Vagina (tissue), 2 donors: ENCODE results near the gene AGBL1. TPM values are rescaled to one million over a fixed set of nuclear protein-coding genes. Genes with fewer than 3 reads are reported as not detected.
"Not testable (repeated sequence)": the region's sequence is repeated elsewhere in the genome, so short reads cannot be mapped to it uniquely, and the experiment has no call there.

Experiments used
- DNase-seq, 2 donors: peaks; one replicate each; pipeline ENCODE4 v3.0.0-alpha.2; 2017; ENCODE audit errors: extremely low spot score in 2 of 2
- H3K27ac ChIP-seq: fragments of 200-600 bp; sonication (generic); one replicate; pipeline ENCODE4 v1.5.1; 2019
- H3K27me3 ChIP-seq: fragments of 200-600 bp; sonication (generic); one replicate; pipeline ENCODE4 v1.5.1; 2019
- H3K36me3 ChIP-seq, 2 donors: fragments of 200-600 bp; sonication (generic); one replicate each; pipeline ENCODE4 v1.5.1; 2017 to 2019
- H3K4me1 ChIP-seq: fragments of 200-600 bp; sonication (generic); one replicate; pipeline ENCODE4 v1.5.1; 2019
- H3K4me3 ChIP-seq, 2 donors: fragments of 200-600 bp; sonication (generic); 1 replicate in 1 of 2; 2 replicates in 1 of 2; pipeline ENCODE4 v1.5.1; 2016 to 2019
- H3K9me3 ChIP-seq: fragments of 200-600 bp; sonication (generic); one replicate; pipeline ENCODE4 v1.5.1; 2019
- POLR2A ChIP-seq, 2 donors: fragments of 450-650 bp; IDR thresholded peaks; one replicate each; pipeline ENCODE4 v1.6.1; 2017; ENCODE audit warnings: antibody characterized with exemption in 2 of 2, mild to moderate bottlenecking in 2 of 2, moderate library complexity in 2 of 2
- POLR2AphosphoS5 ChIP-seq, 2 donors: sonication (generic); formaldehyde crosslinking; IDR thresholded peaks; one replicate each; pipeline ENCODE4 v1.9.0; 2017; ENCODE audit warnings: antibody characterized with exemption in 2 of 2, mild to moderate bottlenecking in 2 of 2, low read depth in 1 of 2; ENCODE audit not compliant: insufficient read depth in 1 of 2
- intact Hi-C: fragments of 100-400 bp; cut with DNase I; formaldehyde crosslinking; loops from one replicate; pipeline ENCODE4 v1.15.1; 2023
- total RNA-seq: library from RNA; depleted of rRNA; stranded (reverse); fragments of >200 nt; gene quantifications from one replicate; pipeline ENCODE4 v1.2.3, GENCODE V29; 2016
- TF ChIP-seq, protein P1 (sequence below), 3 experiments: fragments of 450-650 bp in 2 of 3; fragments of 200-600 bp in 1 of 3; sonication (generic) in 1 of 3; IDR thresholded peaks; one replicate each; pipeline ENCODE4 v1.5.1; 2017 to 2019; ENCODE audit warnings: antibody characterized with exemption in 3 of 3, mild to moderate bottlenecking in 2 of 3, moderate library complexity in 2 of 3

Gene AGBL1
- total RNA-seq, 1 donor from 2014 or later: not detected

- H3K36me3 ChIP-seq: no peaks in the 10 kb centered on the region
- intact Hi-C loops: no loop called here
- H3K9me3 ChIP-seq: no peaks in the 10 kb centered on the region
- no peak for DNase-seq
- no peak overlapping the region for H3K4me3 ChIP-seq
- TF ChIP-seq POLR2A (IDR thresholded peaks at IDR 0.05): no peak
- TF ChIP-seq, protein P1, sequence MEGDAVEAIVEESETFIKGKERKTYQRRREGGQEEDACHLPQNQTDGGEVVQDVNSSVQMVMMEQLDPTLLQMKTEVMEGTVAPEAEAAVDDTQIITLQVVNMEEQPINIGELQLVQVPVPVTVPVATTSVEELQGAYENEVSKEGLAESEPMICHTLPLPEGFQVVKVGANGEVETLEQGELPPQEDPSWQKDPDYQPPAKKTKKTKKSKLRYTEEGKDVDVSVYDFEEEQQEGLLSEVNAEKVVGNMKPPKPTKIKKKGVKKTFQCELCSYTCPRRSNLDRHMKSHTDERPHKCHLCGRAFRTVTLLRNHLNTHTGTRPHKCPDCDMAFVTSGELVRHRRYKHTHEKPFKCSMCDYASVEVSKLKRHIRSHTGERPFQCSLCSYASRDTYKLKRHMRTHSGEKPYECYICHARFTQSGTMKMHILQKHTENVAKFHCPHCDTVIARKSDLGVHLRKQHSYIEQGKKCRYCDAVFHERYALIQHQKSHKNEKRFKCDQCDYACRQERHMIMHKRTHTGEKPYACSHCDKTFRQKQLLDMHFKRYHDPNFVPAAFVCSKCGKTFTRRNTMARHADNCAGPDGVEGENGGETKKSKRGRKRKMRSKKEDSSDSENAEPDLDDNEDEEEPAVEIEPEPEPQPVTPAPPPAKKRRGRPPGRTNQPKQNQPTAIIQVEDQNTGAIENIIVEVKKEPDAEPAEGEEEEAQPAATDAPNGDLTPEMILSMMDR (IDR thresholded peaks at IDR 0.05): no peak
- TF ChIP-seq POLR2AphosphoS5 (IDR thresholded peaks at IDR 0.05; ENCODE audit: insufficient read depth in 1 of 2, low read depth in 1 of 2): no peak
- H3K27me3 ChIP-seq: no peaks in the 10 kb centered on the region
- no peak overlapping the region for H3K27ac ChIP-seq
- no peaks in the 10 kb centered on the region for H3K4me1 ChIP-seq
Observed at GRCh38 chr15:86522721-86523120, 443.1 kb downstream of the AGBL1 start.

- no peaks in the 10 kb centered on the region for H3K9me3 ChIP-seq
- intact Hi-C loops: no loop called here
- DNase-seq: no peak
- H3K4me1 ChIP-seq: no peaks in the 10 kb centered on the region
- no peaks in the 10 kb centered on the region for H3K27me3 ChIP-seq
- H3K27ac ChIP-seq: no peak overlapping the region
- no peak overlapping the region for H3K4me3 ChIP-seq
- TF ChIP-seq POLR2A (IDR thresholded peaks at IDR 0.05): no peak
- TF ChIP-seq, protein P1 (IDR thresholded peaks at IDR 0.05): no peak
- H3K36me3 ChIP-seq: no peaks in the 10 kb centered on the region
Observed at GRCh38 chr15:86526938-86527690, 447.4 kb downstream of the AGBL1 start.

DNA sequence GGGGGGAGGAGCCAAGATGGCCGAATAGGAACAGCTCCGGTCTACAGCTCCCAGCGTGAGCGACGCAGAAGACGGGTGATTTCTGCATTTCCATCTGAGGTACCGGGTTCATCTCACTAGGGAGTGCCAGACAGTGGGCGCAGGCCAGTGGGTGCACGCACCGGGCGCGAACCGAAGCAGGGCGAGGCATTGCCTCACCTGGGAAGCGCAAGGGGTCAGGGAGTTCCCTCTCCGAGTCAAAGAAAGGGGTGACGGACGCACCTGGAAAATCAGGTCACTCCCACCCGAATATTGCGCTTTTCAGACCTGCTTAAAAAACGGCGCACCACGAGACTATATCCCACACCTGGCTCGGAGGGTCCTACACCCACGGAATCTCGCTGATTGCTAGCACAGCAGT, 448.4 kb downstream of the AGBL1 start:
- H3K9me3 ChIP-seq, intact Hi-C loops, H3K4me3 ChIP-seq, H3K4me1 ChIP-seq, DNase-seq, H3K27me3 ChIP-seq, H3K27ac ChIP-seq, H3K36me3 ChIP-seq: not testable (repeated sequence)

DNA sequence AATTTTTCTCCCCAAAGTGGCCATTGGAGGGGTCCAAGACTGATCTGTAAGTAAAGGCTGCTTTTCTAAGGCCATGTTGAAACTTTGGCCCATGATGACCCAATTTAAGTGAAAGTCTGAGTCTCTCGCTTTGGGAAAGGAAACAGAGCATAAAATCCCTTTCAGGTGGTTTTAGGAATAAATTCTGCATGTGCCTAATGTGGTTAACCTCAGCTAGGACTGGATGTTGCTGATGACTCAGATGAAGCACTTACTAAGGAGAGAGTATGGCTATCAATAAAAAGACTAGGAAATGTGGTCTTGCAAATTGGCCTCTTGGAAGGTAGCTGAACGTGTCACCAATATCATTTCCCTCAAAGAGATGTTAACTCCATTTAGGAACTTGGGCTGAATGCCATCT, 458.5 kb downstream of the AGBL1 start:
- H3K27me3 ChIP-seq: no peaks in the 10 kb centered on the region
- H3K4me3 ChIP-seq: no peak overlapping the region
- no peaks in the 10 kb centered on the region for H3K4me1 ChIP-seq
- H3K9me3 ChIP-seq: no peaks in the 10 kb centered on the region
- no peak for DNase-seq
- no peaks in the 10 kb centered on the region for H3K36me3 ChIP-seq
- intact Hi-C loops: no loop called here
- TF ChIP-seq POLR2AphosphoS5 (IDR thresholded peaks at IDR 0.05; ENCODE audit: insufficient read depth in 1 of 2, low read depth in 1 of 2) (no peak), POLR2A (IDR thresholded peaks at IDR 0.05) (no peak)
- TF ChIP-seq, protein P1 (IDR thresholded peaks at IDR 0.05): no peak
- H3K27ac ChIP-seq: no peak overlapping the region

DNA sequence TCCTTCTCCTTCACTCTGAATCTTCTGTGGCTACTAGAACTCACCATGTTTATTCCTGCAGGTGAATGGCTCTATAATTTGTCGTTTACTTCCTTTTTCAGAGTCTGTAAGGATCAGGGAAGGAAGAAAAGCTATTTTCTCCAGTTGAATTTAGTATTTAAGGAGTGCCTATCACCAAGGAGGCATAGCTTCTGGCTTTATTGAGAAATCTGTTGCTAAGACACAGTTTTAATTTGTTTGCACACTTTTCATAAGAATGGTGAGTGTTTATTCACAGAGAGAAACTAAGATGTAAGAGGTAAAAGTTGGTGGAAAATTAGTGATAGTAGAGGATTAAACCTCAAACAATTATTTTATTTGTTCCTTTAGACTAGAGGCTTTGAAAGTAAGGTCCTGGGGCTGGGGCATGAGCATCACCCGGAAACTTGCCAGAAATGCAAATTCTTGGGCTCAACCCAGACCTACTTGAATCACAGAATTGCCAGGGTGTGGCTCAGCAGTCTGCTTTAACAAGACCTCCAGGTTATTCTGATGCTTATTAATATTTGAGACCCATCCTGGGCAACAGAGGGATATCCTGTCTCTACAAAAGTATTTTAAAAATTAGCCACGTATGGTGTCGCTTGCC, 461.3 kb downstream of the AGBL1 start:
- Histone ChIP-seq H3K27me3 (no peaks in the 10 kb centered on the region), H3K4me3 (no peak overlapping the region), H3K36me3 (no peaks in the 10 kb centered on the region), H3K27ac (no peak overlapping the region), H3K4me1 (no peaks in the 10 kb centered on the region), H3K9me3 (no peaks in the 10 kb centered on the region)
- DNase-seq: no peak
- TF ChIP-seq, protein P1 (IDR thresholded peaks at IDR 0.05): no peak
- TF ChIP-seq POLR2AphosphoS5 (IDR thresholded peaks at IDR 0.05; ENCODE audit: insufficient read depth in 1 of 2, low read depth in 1 of 2): no peak
- no peak for TF ChIP-seq POLR2A (IDR thresholded peaks at IDR 0.05)
- intact Hi-C loops: no loop called here
